ENCODE results near the gene HCFC1. TPM values are rescaled to one million over a fixed set of nuclear protein-coding genes. Genes with fewer than 3 reads are reported as not detected.

HCFC1 gene
- polyA plus RNA-seq, 3 donors = 47.2 to 58.4 (median 51.1) TPM

- DNase-seq = no peak
These were observed 12.0 kb downstream of the HCFC1 start for GRCh38 chrX:153959649-153960048.

GRCh38 chrX:153958605-153959004 is 13.0 kb downstream of the HCFC1 start:
- no peak for DNase-seq

DNA sequence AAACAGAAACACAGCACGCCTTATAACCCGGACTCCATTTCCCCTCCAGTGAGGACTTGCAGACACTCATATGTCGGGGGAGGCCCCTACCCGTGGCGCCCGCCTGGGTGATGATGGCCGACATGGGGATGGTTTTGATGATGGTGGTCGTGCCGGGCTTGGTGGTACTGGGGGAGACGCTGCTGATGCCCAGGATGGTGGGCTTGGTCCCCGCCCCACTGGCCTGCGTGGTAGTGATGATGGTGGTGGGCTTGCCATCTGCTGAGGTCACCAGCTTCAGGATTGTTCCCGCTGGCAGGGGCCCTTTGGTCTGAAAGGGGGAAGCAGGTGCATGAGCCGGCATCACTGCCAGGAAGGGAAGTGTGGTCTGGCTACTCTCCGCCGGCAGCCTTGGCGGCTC is 14.4 kb downstream of the HCFC1 start:
- no peak for DNase-seq

DNA sequence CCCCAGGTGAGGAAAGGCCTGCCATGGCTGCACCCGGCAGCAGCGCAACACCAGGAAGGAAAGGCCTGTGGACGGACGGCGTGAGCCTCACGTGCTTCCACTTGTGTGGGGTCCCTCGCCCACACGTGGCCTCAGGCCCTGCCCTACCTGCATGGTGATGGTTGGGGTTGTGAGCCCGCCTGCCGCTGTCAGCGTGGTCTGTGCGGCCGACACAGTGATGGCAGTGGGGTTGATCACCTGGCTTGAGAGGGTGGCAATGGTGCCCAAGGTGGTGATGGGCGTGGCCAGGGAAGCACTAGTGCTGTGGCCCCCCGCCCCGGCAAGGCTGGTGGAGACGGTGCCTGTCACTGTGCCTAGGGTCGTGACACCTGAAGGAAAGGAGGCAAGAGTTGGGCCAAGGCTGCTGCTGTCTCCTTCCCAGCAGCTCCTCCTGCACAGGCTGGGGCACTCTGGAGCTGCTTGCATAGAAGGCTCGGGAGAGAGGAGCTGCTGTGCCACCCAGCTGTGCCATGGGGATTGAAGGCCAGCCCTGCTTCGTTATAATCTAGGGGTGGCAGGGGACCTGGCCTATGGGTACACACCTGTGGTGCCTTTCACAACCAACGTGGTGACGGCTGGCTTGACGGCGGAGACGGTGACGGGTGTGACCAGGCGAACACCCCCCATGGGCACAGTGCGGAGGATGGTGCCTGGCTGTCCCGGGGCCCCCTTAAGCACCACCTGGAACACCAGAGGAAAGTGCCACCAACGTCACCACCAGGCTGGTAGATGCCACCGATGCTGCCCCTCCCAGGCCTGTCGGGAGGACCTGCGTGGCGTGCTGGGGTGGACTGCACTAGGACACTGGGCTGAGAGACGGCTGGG is 15.3 kb downstream of the HCFC1 start:
- no peak for DNase-seq

- DNase-seq = no peak
These were observed 16.3 kb downstream of the HCFC1 start for GRCh38 chrX:153955228-153955732.

GRCh38 chrX:153954558-153955227 is 16.9 kb downstream of the HCFC1 start:
- no peak for DNase-seq

DNA sequence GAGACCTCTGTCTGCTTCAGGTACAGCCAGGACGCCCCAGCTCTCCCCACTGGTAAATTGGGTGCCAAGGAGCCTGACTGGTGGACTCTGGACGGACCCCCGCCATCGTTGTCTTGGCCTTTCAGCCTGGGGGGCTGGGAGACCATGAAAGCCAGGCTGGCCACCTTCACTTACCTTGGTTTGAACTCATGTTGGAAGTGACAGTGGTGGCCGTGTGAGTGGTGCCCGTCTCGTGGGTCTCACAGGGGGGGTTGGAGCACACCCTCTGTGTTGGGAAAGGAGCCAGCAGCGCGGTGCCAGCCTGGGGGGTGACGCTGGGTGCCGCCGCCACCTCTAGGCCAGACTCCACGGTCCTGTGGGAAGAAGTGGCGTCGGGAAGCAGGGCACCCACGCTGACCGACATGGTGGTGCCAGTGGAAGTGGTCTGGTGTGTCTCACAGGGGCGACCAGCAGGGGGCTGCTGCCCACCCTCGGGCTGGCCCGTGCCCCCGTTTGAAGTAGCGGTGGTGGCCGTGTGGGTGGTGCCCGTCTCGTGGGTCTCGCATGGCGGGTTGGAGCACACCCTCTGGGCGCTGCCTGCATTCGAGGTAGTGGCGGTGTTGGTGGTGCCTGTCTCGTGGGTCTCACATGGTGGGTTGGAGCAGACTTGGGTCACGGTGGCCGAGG is 17.6 kb downstream of the HCFC1 start:
- DNase-seq = no peak

DNA sequence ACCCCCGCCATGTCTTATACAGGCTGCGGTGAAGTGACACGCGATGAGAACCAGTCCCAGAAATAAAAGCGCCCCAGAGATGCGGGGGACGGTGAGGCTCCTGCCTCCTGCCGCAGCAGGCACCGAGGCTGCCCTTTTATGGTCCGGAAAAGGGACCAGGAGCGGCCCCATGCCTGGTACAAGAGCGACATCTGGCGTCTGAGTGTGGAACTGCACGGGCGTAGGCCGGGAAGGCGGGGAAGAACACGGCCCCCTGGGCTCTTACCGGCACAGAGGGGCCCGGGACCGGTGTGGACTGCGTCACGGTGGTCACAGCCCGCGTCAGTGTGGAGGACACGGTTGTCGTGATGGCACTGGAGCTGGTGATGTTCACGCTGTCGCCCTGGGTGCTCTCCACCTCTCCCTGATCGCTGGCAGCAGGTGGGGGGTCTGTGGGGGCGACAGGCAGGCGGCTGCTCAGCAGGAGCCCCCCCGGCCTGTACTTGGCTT is 18.2 kb downstream of the HCFC1 start:
- DNase-seq = peak; percentile 45

DNA sequence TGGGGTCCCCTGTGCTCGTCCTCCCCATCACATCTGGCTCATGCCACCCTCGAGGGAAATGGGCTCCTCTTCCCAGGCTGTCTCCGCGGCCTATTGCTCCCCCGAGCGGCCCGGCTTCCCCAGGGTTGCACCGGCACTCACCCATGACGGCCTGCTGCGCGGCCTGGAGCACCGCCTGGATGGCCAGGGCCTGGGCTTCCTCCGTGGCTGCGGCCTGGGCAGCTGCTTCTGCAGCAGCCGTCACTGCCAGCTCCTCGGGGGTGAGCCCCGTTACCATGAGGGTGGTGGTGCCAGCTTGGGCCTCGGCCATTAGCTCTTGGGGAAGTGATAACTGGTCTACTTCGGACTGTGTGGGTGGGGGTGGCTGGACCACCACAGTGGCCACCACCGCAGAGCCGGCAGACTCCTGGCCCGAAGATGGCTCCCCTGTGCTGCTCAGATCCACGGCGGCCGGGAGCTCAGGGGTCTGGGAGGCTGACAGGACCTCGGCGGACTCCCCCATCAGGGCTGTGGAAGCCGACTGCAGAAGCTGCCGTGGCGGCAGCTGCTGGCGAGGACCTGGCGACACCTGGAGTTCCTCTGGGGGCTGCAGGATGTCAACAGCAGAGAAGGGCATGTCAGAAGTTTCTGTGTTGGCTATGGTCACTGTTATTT is 19.1 kb downstream of the HCFC1 start:
- DNase-seq = no peak

GRCh38 chrX:153951683-153952372 is 19.8 kb downstream of the HCFC1 start:
- no peak for DNase-seq

- DNase-seq = no peak
These were observed 21.5 kb downstream of the HCFC1 start for GRCh38 chrX:153950127-153950526.

DNA sequence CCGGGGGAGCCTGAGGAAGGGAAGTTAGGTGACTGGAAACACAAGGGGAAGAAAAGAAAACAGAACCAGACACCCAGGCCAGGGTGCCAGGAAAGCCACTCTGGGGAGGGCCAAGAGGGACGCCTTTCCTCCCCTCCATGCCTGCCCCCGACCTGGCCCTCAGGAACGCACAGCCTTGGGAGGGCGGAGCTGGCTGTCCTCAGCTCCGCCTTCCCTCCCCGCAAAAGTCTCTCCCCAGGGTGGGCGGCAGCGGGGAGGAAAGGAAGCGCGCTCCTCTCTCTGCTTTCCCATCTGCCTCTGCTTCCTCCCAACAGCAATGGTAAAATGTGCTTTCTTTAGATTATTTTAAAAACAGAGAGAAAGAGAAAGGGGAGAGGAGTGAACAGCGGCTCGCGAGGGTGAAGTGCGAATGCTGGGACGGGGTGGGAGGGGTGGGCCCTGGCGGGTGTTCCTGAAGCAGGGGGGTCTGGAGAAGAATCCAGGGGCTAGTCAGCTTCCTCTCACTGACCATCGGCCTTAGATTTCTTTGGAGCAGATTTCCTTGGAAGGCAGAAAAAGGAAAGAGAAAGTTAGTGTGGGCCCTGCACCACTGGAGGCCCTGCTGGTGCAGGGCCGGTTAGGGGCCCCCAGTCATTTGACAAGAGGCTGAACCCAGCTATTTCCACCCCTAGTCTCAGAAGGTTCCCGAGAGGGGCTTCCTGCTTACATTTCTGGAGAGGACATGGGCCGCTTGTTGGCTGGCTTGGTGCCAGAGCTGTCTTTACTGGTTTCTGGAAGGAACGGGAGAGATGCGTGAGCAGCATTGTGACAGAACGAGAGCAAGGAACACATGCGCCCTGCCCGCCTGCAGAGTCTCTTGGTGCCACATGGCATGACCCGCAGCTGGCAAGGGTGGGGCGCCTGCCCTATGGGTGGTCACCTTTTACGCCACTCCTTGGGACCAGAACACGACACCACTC is 22.5 kb downstream of the HCFC1 start:
- no peak for DNase-seq

GRCh38 chrX:153948002-153948466 is 23.6 kb downstream of the HCFC1 start:
- no peak for DNase-seq

- no peak for DNase-seq
These were observed 24.4 kb downstream of the HCFC1 start for GRCh38 chrX:153947009-153947769.

GRCh38 chrX:153945956-153946943 is 25.4 kb downstream of the HCFC1 start:
- DNase-seq = no peak

- no peak for DNase-seq
These were observed 26.8 kb downstream of the HCFC1 start for GRCh38 chrX:153944800-153945150.

DNA sequence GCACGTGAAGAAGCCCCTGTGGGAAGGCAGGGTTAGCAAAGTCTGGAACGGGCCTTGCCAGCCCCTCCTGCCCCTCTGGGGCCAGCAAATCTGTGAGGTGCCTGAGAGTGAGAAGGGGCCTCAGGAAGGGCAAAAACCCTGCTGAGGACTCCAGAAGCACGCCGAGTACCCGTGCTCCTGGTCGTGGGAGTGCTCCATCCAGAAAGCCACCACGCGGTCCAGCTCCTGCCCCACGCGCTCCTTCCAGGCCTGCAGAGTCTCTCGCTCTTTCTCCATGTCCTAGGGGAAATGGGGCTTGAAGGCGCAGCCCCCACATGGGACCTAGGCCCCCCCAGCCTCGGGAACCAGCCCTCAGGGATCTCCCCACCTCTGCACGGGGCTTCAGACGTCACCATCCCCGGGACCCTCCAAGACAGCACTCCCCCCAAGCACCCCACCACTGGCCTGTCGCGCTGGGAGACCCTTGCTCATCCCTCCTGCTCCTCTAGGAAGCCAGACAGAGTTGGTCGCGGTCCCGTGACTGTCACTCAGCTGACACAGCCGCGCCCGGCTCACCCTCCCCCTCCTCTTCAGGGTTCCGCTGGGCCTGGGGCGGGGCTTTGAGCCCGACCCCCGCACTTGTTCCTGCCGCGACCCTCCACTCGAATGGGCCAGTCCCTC is 27.3 kb downstream of the HCFC1 start, which contains the start of gene RENBP:
TSS of gene RENBP (minus strand) at position 504 of the 660 bp plus-strand sequence. CDS start at position 471, 33 bp downstream.
- DNase-seq = no peak

All from renal pelvis (tissue), 4 donors.